ENCODE measurements around the gene SMARCC1. TPM values are rescaled to one million over a fixed set of nuclear protein-coding genes. Genes with fewer than 3 reads are reported as not detected.

Gene SMARCC1
- 24.0 and 31.9 TPM in 2 replicates for total RNA-seq

DNA sequence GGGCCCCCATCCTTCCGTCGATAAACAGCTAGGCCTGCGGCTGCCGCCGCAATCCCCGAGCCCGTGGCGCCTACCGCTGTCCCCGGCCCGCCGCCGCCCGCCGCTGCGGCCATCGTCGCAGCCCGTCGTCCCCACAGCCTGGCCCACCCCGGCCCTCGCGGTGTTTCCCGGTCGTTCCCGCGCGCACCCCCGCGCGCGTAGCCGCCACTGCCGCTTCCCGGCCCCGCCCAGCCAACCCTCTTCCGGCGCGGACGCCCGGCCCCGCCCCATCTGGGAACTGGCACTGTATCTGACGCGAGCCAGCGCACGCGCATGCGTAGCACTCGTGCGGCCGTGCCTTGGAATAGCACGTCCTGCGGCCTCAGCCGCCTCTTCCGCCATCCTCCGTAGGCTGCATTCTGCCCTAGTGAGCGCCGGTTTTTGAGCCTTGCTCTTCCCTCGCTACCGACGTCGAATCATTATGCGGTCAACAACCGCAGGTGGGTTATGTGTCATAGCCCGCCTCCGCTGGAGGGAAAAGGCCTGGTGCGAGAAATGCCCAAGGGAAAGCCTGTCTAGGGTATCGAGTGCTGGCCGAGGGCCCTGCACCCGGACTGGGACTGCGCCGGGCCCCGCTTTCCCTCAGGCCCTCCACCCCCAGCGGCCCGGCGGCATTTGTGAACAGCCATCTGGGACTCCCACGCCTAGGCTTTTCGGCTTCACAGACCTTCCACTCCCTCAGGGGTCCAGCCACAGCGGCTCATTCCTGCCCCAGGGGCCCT is at the start of gene SMARCC1:
Gene SMARCC1, minus strand, starts transcription at position 209 of the 761 bp plus-strand sequence. Its CDS starts 96 bp downstream, at position 113.

DNA sequence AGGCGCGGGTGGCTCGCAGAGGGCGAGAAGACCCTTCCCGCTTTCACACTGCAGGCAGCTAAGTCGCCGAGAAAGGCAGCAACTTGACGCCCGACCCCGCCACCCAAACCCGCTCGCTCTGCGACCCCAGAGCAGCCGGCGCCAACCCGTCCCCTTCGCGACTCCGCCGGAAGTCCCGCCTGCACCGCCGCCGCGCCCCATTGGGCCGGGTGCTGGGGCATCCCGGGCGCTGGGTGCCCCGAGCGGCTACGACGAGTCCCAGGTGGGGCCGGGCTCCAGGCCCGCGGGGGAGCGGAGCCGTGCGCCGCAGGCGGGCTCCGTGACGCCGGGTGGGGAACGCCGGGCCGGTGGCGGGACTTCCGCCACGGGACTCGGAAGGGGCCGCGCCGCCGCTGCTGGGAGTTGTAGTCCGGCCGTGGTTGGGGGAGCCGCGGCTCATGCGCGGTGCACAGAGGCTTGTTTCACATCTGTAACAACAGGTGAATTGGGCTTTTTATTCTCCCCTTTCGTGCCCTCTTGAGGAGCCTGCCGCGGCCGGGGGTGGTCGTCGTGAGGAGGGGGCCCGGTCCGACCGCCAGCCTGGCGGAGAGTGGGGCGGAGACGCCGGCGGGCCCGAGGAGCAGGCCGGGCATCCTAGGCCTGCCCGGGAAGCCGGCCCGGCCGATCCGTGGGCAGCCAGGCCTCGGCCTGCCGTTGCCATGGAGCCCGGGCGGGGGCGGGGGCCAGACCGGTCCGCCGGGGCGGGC is 21.2 kb upstream of the SMARCC1 start, which contains the start of gene DHX30:
Gene DHX30, plus strand, starts transcription at position 405 of the 746 bp plus-strand sequence. CDS start 7,546 bp downstream, outside the sequence.

DNA sequence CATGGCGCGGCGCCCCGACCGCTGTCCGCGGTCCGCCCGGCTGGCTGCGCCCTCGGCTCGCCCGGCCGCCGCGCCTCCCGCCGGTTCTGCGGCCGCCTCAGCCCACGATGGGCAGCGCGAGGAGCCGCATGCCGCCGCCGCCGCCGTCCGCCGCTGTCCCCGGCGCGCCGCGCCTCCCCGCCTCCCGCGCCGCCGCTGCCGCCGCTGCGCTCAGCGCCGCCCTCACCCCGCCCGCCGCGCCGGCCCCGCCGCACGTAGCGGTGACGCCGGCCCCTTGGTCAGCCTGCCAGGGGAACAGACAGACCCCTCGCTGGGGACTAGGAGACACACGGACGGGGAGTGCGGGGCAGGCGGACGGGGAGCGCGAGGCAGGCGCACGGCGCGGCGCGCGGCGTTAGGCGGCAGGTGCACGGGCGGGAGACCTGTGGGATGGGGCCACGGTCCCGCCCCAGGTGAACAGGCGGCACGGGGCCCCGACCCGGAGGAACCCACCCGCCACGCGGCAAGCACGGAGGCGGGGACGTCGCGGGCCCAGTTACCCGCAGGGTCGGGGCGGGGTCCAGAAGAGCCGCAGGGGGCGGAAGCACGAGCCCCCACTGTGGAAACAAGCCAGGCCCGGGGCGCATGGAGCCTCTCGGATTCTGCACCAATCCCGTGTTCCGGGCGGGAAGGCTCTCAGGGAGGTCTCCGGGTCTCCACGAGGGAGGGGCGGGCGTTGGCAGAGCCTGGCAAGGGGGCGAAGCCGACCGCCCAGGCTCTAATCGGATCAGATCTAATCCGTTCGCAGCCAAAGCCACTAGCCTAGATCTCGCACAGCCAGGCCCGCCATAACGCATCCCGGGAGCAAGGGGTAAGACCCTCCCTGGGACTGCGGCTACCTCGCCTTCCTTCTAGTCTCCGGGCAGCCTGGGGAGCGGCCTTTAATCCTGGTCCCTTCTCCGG is 202.7 kb downstream of the SMARCC1 start, which contains the start of gene CSPG5:
Gene CSPG5, minus strand, starts transcription at position 175 of the 942 bp plus-strand sequence. Its CDS starts 172 bp downstream, at position 3.

Other genes with a start within 250 kb of the SMARCC1 start
- gene CSPG5, start 203.0 kb downstream of the SMARCC1 start, total RNA-seq: under 0.01 and 0.44 TPM in 2 replicates
- 51.2 and 61.0 TPM in 2 replicates for gene DHX30, start 21.2 kb upstream of the SMARCC1 start, total RNA-seq
- gene MAP4, start 234.5 kb upstream of the SMARCC1 start, total RNA-seq: 160 and 170 TPM in 2 replicates

Measured in smooth muscle cell of trachea (primary cell).